Osteoblast (primary cell): ENCODE results near the gene PEX5L. TPM values are rescaled to one million over a fixed set of nuclear protein-coding genes. Genes with fewer than 3 reads are reported as not detected.
"Not testable (repeated sequence)": the region's sequence is repeated elsewhere in the genome, so short reads cannot be mapped to it uniquely, and the experiment has no call there.

ENCODE experiments used
- DNase-seq: peaks from one replicate; pipeline ENCODE4 v3.0.0; 2011; ENCODE audit warnings: low spot score, mixed read lengths; ENCODE audit not compliant: insufficient read length; ENCODE audit errors: missing footprints
- H2AFZ ChIP-seq: 2 replicates; pipeline ENCODE4 v1.6.0; 2011; ENCODE audit warnings: mild to moderate bottlenecking, low read length
- H3K27ac ChIP-seq: 2 replicates; pipeline ENCODE4 v1.5.1; 2011; ENCODE audit warnings: mild to moderate bottlenecking, low read depth, low read length, moderate library complexity
- H3K27me3 ChIP-seq: 2 replicates; pipeline ENCODE4 v1.6.0; 2012; ENCODE audit warnings: mild to moderate bottlenecking, control low read depth, inconsistent platforms, low read length, moderate library complexity; ENCODE audit not compliant: insufficient read depth
- H3K36me3 ChIP-seq: 2 replicates; pipeline ENCODE4 v1.5.1; 2011; ENCODE audit warnings: mild to moderate bottlenecking, low read length, control low read depth, moderate library complexity; ENCODE audit not compliant: insufficient read depth
- H3K4me1 ChIP-seq: 2 replicates; pipeline ENCODE4 v1.5.1; 2011; ENCODE audit warnings: mild to moderate bottlenecking, low read length, control low read depth, moderate library complexity; ENCODE audit not compliant: insufficient read depth
- H3K4me2 ChIP-seq: 2 replicates; pipeline ENCODE4 v1.6.0; 2011; ENCODE audit warnings: mild to moderate bottlenecking, low read length; ENCODE audit not compliant: insufficient read depth
- H3K4me3 ChIP-seq: fragments of 200-600 bp; sonication (generic); 3 replicates; pipeline ENCODE4 v1.5.1; 2012; ENCODE audit warnings: mild to moderate bottlenecking, low read length, inconsistent platforms; ENCODE audit not compliant: insufficient read depth
- H3K79me2 ChIP-seq: 2 replicates; pipeline ENCODE4 v1.6.0; 2012; ENCODE audit warnings: mild to moderate bottlenecking, low read length, control low read depth, inconsistent platforms; ENCODE audit not compliant: insufficient read depth
- H3K9me3 ChIP-seq: 2 replicates; pipeline ENCODE4 v1.5.1; 2011; ENCODE audit warnings: low read depth, low read length, control low read depth
- H4K20me1 ChIP-seq: 2 replicates; pipeline ENCODE4 v1.6.0; 2012; ENCODE audit warnings: mild to moderate bottlenecking, low read length, control low read depth; ENCODE audit not compliant: insufficient read depth
- total RNA-seq: library from RNA; depleted of rRNA; stranded (reverse); fragments of >200 nt; gene quantifications from 2 replicates; pipeline ENCODE4 v1.2.3, GENCODE V29; 2012
- TF ChIP-seq, protein P1 (sequence below): IDR thresholded peaks from 2 replicates; pipeline ENCODE4 v1.5.1; 2011; ENCODE audit warnings: mild to moderate bottlenecking, low read depth, low read length, moderate library complexity; ENCODE audit errors: extremely low read depth

PEX5L gene
- total RNA-seq, 1 donor: 1.4 TPM

DNA sequence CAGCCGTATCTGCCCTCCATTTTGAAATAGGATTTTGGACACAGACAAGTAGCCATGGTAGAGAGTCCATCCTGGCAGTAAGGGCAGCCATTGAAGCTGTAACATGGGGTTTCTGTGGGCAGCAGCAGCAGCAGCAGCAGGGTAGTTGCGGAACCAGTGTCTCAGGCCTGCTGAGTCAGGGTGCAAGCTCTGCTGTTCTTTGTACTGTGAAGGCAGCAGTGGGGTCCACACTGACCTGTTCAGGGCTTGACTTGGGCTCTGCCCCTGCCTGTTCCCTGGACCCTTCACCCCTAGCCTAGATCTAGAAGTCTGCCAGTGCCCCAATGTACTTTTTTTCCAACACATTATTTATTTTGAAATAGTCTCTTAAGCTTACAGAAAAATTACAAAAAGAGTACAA lies 9.7 kb downstream of the PEX5L start:
- H3K4me1 ChIP-seq: no peaks in the 10 kb centered on the region
- no peaks in the 10 kb centered on the region for H4K20me1 ChIP-seq
- no peaks in the 10 kb centered on the region for H3K9me3 ChIP-seq
- H3K27ac ChIP-seq: no peak overlapping the region
- H3K79me2 ChIP-seq: no peaks in the 10 kb centered on the region
- no peak overlapping the region for H3K4me3 ChIP-seq
- TF ChIP-seq, protein P1, sequence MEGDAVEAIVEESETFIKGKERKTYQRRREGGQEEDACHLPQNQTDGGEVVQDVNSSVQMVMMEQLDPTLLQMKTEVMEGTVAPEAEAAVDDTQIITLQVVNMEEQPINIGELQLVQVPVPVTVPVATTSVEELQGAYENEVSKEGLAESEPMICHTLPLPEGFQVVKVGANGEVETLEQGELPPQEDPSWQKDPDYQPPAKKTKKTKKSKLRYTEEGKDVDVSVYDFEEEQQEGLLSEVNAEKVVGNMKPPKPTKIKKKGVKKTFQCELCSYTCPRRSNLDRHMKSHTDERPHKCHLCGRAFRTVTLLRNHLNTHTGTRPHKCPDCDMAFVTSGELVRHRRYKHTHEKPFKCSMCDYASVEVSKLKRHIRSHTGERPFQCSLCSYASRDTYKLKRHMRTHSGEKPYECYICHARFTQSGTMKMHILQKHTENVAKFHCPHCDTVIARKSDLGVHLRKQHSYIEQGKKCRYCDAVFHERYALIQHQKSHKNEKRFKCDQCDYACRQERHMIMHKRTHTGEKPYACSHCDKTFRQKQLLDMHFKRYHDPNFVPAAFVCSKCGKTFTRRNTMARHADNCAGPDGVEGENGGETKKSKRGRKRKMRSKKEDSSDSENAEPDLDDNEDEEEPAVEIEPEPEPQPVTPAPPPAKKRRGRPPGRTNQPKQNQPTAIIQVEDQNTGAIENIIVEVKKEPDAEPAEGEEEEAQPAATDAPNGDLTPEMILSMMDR: no peak
- DNase-seq: no peak
- no peak overlapping the region for H2AFZ ChIP-seq
- no peaks in the 10 kb centered on the region for H3K27me3 ChIP-seq
- no peak overlapping the region for H3K4me2 ChIP-seq
- H3K36me3 ChIP-seq: no peaks in the 10 kb centered on the region

DNA sequence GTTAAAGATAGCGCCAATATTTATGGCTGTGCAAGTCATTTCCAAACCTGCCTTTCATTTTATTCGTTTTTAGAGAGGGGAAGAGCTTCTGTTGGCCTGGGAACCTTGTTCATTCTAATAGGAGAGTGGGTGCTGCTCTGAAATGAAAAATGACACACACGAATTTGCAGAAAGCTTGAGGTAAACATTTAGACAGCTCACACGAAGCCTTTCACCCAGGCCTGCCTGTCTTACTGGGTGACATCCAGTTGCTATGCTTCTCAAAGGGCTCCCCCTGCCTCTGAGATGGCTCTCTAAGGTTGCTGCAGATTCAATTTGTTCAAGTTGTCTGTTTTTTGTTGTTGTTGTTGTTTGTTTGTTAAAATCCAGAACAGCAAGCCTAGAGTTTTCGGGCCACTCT lies 18.2 kb downstream of the PEX5L start:
- H3K4me3 ChIP-seq: no peak overlapping the region
- no peaks in the 10 kb centered on the region for H3K9me3 ChIP-seq
- TF ChIP-seq, protein P1: no peak
- no peaks in the 10 kb centered on the region for H3K27me3 ChIP-seq
- H4K20me1 ChIP-seq: no peaks in the 10 kb centered on the region
- no peaks in the 10 kb centered on the region for H3K36me3 ChIP-seq
- DNase-seq: no peak
- no peaks in the 10 kb centered on the region for H3K79me2 ChIP-seq
- no peak overlapping the region for H3K4me2 ChIP-seq
- H3K4me1 ChIP-seq: no peaks in the 10 kb centered on the region
- H3K27ac ChIP-seq: no peak overlapping the region
- H2AFZ ChIP-seq: no peak overlapping the region

GRCh38 chr3:180017846-180018245 lies 18.9 kb downstream of the PEX5L start:
- H3K36me3 ChIP-seq: no peaks in the 10 kb centered on the region
- no peaks in the 10 kb centered on the region for H3K27me3 ChIP-seq
- TF ChIP-seq, protein P1: no peak
- no peaks in the 10 kb centered on the region for H3K4me1 ChIP-seq
- no peak overlapping the region for H3K27ac ChIP-seq
- H2AFZ ChIP-seq: no peak overlapping the region
- no peak for DNase-seq
- no peaks in the 10 kb centered on the region for H3K79me2 ChIP-seq
- no peak overlapping the region for H3K4me3 ChIP-seq
- no peak overlapping the region for H3K4me2 ChIP-seq
- no peaks in the 10 kb centered on the region for H3K9me3 ChIP-seq
- H4K20me1 ChIP-seq: no peaks in the 10 kb centered on the region

DNA sequence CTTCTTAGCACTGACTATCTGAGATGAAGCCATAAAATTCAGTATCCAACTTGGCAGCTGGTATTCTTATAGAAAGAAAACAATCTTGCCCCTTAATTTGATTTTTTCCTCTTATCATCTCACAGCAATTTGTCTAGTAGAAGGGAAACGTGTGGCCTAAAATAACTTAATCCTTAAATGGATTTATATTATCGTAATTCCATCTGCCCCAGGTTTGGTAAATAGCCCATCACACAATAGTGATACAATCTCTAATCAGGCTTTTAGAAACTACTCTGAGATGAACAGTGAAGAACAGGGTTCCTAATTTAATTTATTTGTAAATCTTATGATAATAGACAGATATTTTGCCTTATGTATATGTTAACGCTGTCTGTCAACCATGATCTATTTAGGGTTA lies 24.8 kb downstream of the PEX5L start:
- Histone ChIP-seq H4K20me1 (no peaks in the 10 kb centered on the region), H3K4me2 (no peak overlapping the region), H2AFZ (no peak overlapping the region), H3K36me3 (no peaks in the 10 kb centered on the region), H3K4me1 (no peaks in the 10 kb centered on the region), H3K27me3 (no peaks in the 10 kb centered on the region), H3K27ac (no peak overlapping the region), H3K4me3 (no peak overlapping the region), H3K79me2 (no peaks in the 10 kb centered on the region), H3K9me3 (peaks cover 3% of the 10 kb centered on the region)
- TF ChIP-seq, protein P1: no peak
- DNase-seq: no peak

- not testable (repeated sequence) for H3K9me3 ChIP-seq, H3K4me2 ChIP-seq, H3K27ac ChIP-seq, H4K20me1 ChIP-seq, H3K4me1 ChIP-seq, H3K4me3 ChIP-seq, DNase-seq, H3K27me3 ChIP-seq, H2AFZ ChIP-seq, H3K36me3 ChIP-seq, H3K79me2 ChIP-seq
Measured at GRCh38 chr3:180008318-180008717, 28.4 kb downstream of the PEX5L start.
